Fibroblast of skin of right biceps (primary cell): ENCODE data around the gene SCUBE3.
A peak's percentile ranks its signal among the peaks of the same experiment; 100 is the strongest.

Experiments used
- DNase-seq: peaks from one replicate; pipeline ENCODE4 v3.0.0-alpha.2; 2013

Gene SCUBE3

DNA sequence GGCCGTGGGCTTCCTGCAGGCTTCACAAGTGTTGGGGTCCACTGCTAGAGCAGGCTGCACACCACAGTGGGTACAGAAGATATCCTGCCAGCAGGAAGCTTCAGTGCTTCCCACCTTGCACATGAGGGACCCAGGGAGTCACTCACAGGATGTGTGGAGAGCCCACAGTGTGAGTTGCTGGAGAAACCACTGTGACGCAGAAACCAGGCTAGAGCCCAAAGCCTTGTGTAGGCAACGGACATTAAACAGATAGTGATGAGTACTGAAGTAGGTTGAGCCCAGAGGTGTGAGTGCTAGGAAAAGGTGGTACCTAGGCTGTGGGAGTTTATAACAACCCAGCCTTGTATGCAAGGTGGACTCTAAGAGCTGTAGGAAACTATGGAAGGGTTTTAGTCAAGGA is 65.0 kb downstream of the SCUBE3 start:
- DNase-seq, result no peak

DNA sequence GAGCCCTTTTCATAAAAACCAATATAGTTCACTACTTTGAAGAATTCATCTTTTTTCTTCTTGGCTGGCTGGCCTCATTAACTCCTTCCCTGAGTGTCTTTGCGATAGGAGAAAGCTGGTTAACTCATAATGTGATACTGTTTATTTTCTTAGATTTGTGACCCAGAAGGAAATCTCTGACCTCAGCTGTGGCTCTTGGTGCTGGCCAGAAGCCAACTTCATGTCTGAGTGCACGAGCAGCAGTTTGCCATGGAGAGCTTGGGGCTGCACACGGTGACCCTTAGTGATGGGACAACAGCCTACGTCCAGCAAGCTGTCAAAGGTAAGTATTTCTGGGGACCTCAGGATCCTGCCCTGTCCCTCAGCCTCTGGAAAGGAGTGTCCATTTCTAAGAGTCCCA is 67.1 kb downstream of the SCUBE3 start:
- no peak for DNase-seq

DNA sequence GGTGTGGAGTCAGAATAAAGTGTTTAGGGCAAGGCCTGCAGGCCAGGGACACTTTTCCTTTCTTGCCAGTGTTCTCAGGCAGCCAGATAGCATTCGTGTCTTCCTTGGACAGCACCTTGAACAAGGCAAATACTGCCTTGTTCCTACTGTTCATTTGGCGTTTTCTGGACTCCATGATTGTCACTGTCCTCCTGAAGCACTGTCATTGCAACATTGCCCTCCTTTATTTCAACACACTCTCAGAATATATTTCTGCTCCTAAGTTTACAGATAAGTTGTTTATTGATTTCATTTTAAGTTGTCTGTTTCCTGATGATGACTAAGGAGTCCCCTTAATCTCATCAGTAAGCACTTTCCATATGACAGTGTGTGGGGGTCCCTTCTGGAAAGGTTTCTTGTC is 68.7 kb downstream of the SCUBE3 start:
- DNase-seq, result no peak

DNA sequence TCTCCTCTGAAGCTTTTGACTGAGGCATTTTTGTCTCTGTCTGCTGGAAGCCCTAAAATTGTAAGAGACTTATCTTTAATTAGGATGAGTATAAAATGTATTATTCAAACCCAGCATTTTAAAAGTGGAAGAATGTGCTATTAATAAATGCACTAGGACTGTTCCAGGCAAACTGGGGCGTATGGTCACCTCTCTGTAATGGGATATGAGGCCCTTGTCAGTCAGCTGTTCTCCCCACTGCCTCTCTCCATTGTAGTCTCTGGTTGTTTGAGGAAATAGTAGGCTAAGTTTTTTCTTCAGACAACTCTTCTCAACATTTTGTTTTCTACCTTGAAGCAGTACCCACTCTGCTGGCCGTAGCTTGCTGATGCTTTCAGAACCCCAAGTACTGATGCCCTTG is 69.6 kb downstream of the SCUBE3 start:
- DNase-seq, result no peak

DNA sequence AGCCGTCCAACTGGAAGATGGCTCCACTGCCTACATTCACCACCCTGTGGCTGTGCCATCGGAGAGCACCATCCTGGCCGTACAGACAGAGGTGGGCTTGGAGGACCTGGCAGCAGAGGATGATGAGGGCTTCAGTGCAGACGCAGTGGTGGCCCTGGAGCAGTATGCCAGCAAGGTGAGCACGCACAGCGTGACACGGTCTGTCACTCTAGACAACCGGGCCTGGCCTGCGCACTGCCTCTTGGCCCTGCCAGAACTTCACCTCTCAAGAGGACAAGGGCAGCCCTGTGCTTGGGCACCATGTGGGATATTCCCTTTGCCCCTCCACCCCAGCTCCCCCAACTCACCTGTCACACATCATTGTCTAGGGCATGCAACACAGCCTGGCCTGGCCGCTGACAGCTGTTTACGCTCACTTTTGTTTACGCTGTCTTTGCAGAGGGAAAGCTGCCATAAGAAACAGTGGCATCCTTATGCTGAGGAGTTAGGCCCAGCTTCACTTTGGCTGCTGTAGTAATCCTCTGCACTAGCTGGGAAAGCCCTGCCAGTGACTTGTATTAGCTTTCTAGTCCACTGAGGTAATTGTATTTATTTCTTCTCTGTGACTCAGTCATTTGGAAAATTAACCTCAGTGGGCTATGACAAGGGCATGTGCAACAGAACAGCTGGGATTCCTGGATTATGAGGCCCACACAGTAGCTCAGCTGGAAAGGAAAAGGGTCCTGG is 74.1 kb downstream of the SCUBE3 start:
- no peak for DNase-seq

DNA sequence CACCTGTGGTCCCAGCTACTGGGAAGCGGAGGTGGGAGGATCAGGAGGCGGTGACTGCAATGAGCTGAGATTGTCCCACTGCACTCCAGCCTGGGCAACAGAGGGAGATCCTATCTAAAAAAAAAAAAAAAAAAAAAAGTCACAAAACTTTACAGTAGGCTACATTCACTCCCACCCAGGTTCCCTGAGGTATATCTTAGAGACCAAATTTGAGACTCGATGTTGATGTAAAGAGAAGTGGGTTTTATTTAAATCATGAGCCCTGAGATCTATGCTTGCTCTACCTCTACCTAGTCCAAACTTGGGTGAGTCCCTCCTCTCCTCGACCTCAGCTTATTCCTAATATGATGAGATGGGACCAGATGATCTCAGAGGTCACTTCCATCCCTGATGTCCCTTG is 75.1 kb downstream of the SCUBE3 start:
- DNase-seq, result no peak

DNA sequence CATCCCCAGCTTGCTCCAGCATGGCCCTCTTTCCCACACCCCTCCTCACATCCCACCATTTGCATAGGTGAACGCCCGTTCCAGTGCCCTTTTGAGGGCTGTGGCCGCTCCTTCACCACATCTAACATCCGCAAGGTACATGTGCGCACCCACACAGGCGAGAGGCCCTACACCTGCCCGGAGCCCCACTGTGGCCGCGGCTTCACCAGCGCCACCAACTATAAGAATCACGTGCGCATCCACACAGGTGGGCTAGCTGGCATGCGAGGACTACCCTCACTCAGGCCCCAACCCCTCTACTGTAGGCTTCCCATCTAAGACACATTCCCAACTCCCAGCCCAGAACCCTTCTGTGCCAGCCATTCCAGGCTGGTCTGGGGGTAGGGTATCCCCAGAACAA is 77.7 kb downstream of the SCUBE3 start:
- DNase-seq, result no peak

DNA sequence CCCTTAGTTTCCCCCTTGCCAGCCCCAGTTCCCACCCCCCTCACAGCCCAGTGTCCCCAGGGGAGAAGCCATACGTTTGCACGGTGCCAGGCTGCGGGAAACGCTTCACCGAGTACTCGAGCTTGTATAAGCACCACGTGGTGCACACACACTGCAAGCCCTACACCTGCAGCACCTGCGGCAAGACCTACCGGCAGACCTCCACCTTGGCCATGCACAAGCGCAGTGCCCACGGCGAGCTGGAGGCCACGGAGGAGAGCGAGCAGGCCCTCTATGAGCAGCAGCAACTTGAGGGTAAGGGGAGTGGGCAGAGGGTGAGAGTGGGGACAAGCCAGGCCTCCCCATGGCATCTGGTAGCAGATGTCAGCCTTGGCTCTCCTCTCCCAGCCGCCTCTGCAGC is 78.7 kb downstream of the SCUBE3 start:
- DNase-seq, result no peak

DNA sequence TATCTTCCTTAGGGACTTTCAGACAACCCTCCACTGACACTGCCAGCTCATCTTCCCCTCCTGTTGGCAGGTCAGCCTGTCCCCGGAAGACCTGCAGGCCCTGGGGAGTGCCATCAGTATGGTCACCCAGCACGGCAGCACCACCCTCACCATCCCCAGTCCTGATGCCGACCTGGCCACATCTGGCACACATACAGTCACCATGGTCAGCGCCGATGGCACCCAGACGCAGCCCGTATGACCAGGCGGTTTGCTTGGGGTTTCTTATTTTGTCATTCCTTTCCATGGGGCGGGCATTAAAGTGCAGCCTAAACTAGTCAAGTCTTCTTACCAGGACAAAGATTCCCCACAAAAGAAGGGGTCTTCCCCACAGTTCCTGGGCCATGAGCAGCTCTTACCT is 79.9 kb downstream of the SCUBE3 start:
- no peak for DNase-seq

DNA sequence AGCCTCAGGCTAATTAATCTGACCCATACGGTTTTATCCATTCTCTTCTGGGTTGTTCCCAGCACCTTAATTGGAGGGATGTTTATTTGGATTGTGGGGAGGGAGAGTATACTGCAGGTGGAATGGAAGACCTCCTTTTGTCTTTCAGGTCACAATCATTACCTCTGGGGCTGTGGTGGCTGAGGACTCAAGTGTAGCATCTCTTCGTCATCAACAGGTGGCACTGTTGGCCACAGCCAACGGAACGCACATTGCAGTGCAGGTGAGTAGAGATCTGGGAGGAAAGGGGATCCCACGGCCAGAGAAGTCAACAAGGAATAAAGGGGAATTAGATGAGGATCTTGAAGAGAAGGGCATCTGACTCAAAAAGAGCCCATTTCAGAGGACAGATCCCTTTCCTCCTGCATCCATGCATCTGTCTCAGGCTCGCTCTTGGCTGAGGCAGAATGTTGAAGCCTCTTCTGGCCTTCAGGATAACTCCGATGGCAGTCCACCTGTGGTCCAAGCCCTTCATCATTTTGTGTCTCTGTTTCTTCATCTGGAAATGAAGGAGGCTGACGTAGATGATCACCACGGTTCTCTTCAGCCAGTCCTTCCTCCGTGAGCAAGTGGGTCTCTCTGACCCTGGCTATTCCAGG is 80.7 kb downstream of the SCUBE3 start:
- peak; percentile 34 for DNase-seq

DNA sequence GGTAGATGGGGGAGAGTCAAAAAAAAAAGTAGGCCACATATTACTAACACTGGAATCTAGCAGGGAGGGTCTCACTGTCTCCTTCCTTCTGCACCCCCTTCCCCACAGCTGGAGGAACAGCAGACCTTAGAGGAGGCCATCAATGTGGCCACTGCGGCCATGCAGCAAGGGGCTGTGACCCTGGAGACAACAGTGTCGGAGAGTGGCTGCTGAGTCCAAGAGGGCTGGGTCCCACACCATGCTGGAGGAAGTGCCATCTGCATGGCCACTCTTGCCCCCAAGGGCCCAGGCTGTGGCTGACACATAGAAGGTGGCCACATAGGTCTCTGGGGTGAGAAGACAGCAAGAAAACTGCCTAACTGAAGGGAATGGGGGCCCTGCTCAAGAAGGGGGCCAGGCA is 81.3 kb downstream of the SCUBE3 start:
- no peak for DNase-seq

DNA sequence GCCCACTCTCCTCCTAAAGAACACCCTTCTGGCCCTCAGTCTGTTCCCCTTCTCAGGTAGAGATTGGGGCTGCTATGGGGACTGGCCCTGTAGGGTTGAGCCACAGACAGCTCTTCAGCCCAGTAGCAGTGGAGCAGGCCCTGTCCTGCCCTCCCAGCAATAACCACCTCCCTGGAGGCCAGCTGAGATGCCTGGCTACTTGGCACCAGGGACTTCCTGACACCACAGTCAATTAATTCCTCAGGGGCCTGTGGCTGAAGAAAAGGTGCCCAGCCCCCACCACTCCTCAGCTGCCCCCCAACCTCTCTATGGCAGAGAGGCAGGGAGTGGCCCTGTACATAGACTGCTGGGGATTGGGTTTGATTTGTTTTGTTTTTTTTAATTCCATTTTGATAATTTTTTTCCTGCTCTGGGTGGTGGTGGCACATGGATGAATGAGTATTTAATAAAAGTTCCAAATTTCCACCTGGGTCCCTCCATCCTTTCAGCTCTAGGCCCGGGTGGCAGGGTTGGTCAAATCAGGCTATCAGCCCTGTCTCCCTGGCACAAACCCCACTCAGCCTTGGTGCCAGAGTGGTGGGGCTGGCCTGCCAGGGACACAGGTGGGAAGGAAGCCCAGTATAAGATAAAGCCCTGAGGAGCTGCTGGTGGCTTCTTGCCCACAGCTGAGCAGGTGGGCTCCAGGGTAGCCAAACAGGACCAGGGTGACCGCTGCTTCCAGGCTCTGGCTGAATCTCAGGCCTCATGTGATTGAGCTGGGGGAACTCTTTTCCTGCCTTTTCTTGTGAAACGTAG is 82.0 kb downstream of the SCUBE3 start:
- no peak for DNase-seq

DNA sequence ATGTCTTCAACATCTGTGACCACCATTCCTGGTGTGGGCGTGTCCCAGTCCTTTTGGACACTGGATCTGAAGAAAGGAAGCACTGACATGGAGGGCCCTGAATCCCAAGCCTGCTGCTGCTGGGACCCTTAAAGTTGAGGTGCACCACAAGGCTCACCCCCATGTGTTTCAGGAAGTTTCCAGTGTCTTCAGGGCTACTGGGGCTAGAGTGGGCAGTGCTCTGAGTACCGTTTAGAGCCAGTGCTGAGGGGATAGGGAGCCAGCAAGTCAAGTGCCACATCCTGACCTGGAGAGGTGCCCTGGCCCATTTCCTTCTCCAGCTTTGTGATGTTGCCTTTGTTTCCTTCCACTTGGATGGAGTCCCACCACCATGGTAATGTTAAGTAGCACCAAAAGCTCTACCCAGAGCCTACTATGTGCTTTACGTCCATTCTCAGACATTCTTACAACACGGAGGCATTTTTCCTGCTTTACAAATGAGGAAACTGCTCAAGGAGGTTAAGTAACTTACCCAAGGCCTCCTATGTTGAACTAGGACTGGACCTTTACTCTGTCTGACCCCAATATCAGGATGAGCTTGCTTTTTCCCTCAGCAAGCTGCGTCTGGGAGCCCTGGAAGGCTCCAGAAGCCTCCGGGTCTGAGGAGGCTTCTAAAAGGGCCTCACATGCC is 83.3 kb downstream of the SCUBE3 start:
- no peak for DNase-seq

DNA sequence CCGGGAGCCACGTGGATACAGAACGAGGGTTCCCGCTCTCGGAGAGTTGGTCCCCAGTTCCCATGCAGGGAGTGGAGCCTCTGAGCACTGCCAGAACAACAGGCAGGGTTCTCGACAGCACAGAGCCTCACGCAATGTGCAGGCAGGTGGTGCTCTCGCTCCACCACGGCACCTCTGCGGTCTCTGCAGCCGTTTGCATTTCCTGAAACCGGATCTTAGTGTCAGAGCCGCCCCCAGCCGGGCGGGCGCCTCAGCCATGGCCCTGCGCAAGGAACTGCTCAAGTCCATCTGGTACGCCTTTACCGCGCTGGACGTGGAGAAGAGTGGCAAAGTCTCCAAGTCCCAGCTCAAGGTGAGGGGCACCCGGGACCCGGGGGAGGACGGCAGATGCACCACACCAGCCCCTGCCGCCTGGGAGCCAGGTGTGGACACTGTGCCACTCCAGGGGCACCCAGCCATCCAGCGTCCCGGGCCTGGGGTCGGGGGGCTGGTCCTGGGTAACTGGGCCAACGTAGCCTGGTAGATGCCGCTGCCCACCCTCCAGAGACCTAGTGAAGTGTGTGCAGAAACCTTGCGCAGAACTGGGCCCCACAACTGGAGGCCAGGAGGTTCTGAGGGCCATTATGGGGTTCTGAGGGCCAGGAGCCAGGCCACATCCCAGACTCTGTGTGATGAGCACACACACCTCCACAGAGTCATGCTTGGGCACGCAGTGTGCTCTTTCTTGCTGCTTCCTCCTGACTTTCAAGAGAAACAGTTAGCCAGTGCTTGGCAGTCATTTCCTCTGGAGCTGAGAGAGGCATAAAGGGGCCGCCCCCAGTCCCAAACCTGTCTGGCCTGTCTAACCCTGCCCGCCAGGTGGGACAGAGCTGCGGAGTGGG is 84.1 kb downstream of the SCUBE3 start, which contains the start of gene DEF6:
DEF6 (plus strand) TSS at position 218 of the 881 bp plus-strand sequence; CDS start at position 257, 39 bp downstream.
- peak; percentile 83 for DNase-seq

DNA sequence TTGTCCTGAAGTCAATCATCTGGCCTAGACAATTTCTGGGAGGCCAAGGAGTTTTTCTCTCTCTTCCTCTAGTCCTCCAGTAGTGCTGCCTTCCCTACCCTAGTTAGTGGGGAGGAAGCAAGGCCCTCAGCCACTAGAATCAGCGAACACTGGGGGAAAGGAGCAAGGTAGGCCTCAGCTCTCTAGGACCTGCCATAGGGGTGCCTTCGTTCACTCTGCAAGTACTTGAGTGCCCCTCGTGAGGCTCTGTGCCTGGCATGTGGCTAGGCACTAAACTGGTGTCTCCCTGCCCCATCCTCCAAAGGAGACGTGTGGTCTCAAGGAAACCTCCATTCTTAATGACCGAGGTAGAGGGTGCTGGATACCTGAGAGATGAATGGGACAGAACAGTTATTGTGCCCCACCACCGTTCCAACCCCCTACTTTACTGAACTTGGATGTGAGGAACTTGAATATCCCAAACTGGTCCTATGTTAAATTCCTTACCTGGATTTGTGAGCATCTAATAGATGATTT is 84.9 kb downstream of the SCUBE3 start:
- no peak for DNase-seq

DNA sequence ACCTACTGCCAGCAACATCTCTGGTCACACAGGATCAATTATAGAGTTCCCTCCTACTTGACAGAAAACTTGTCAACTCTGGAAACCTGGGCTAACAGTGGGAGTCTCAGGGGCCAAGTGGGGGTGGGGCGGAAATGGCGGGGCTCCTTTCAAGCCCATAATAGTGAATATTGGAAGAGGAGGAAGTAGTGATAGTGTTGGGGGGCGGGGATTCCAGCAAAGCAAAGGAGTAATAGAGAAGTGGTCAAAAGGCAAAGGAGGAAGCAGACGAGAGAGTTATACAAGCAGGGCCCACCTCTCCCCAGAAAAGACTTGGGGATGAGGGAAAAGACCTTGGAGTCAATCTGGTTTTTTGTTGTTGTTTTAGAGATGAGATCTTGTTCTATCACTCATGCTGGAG is 85.9 kb downstream of the SCUBE3 start:
- no peak for DNase-seq

DNA sequence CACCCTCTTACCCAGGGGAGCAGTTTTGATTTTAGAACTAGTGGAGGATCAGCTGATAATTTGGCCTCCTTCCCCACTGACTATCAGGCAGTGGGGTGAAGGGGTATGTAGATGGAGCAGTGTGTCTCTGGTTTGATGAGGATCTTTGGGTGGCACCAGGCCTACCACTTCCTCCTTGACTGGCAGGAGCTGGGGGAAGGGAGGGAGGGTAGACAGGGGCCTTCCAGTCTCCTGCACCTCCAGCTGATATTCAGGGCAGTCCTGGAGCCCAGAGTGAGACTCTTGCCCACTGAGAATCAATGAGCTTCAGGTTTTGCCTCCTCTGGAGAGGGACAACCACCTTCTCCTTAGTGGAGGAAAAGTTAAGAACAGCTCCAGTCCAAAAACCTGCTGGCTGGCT is 87.1 kb downstream of the SCUBE3 start:
- no peak for DNase-seq
